GM21723 (cell line): ENCODE results near the gene SNRNP25.
"Not testable (repeated sequence)": the region's sequence is repeated elsewhere in the genome, so short reads cannot be mapped to it uniquely, and the experiment has no call there.

Experiments used
- ATAC-seq: cut with Tn5 transposase; IDR thresholded peaks from one replicate; pipeline ENCODE4 v1.9.1; 2021; ENCODE audit warnings: mild to moderate bottlenecking, moderate library complexity; ENCODE audit not compliant: unreplicated experiment

SNRNP25 gene

DNA sequence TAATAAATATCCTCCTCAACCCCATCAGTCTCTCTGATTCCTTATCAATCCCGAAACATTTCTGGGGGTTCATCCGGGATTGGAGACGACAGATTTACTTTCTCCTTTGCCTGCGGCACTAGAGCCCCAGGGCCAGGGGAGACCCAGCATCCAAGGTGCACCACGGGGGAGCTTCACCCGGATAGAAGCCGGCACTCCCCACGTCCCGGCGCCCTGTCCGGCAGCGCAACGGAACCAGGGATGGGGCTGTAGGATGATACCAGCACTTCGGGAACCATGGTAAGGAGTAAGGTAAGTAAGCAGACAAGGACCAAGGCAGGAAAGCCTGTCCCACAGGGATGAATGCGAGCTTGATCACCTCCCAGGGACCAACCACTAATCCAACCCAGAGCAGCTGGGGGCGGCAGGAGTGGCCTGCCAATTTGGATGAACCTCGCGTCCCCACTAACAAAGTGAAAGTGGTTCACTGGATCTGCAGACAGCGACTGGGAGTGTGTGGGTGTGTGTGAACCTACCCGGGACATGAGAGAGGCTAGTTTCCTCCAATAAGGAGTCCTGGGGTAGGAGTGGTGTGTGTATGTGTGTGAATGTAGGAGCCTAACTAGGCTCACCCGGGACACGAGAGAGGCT, 12.1 kb upstream of the SNRNP25 start:
- ATAC-seq = no peak

DNA sequence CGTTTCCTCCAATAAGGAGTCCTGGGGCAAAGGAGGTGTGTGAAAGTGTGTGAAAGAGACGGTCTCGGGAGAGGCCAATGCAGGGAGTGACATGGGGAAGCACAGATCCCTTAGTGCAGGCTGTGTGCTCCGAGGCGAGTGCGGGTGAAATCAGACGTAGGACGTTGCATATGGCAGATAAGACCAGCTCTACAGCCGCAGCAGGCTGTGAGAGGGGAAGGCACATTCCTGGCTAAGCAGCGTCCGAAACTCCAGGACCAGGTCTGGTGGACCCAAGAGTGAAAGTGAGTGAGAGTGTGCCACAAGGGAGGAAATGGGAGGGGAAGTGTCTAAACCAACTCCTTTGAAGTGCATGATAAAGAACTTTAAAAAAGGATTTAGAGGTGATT, 11.6 kb upstream of the SNRNP25 start:
- no peak for ATAC-seq

- no peak for ATAC-seq
These were observed 10.9 kb upstream of the SNRNP25 start for GRCh38 chr16:42691-43090.

- ATAC-seq = no peak
These were observed 10.3 kb upstream of the SNRNP25 start for GRCh38 chr16:43294-43693.

GRCh38 chr16:44655-45054, 9.0 kb upstream of the SNRNP25 start:
- no peak for ATAC-seq

- ATAC-seq = no peak
These were observed 8.2 kb upstream of the SNRNP25 start for GRCh38 chr16:45454-45853.

DNA sequence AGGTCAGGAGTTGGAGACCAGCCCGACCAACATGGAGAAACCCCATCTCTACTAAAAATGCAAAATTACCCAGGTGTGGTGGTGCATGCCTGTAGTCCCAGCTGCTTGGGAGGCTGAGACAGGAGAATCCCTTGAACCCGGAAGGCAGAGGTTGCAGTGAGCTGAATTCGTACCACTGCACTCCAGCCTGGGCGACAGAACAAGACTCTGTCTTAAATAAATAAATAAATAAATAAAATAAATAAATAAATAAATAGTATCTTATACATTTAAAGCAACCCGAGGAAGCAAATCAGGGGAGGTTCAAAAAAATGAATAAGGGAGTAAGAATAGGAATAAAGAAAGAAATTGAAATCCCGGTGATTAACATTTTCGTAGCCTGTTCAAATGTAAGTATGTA, 7.1 kb upstream of the SNRNP25 start:
- ATAC-seq = not testable (repeated sequence)

DNA sequence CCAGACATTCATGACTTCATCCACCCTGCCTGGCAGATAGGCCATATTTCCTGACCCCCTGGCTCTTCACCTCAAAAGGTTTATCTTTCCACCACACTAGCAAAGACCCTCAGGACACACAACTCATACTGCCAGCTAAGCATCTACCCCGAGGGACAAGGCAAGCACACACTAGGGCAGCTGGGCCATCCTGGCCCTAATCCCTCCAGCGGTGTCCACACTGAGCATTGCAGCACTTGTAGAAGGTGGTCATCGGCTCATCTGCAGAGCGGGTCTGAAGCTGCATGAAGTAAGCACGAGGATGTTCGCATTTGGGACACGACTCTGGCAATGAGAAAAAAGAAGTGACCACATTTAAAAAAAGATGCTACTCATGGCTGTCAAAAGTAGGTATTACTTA, 6.4 kb upstream of the SNRNP25 start:
- ATAC-seq = no peak

- no peak for ATAC-seq
These were observed 2.6 kb upstream of the SNRNP25 start for GRCh38 chr16:50769-51591.

GRCh38 chr16:54237-54581, 581 bp downstream of the SNRNP25 start:
- ATAC-seq = no peak

DNA sequence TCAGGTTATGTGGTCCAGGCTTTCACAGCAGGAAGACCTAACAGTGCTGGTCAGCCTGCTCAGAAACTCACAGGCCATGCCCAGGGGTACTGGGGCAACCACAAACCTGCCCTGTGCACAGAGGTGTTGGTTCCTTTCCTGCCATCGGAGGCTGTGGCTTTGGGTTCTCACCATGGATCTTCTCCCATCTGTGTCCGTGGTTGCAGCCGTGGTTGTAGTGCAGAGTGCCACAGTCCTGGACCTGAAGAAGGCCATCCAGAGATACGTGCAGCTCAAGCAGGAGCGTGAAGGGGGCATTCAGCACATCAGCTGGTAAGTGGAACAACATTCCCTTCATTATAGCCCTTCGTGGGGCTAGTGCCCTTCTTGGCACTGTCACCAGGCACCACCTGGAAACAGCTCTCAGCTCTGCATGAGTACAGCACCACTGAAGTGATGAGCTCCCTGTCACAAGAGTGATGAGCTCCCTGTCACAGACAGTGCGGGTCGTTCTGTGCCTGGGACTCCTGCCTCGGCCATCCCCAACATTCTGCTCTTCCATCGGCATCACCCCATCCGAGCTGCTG, 2.0 kb downstream of the SNRNP25 start:
- ATAC-seq = no peak

- ATAC-seq = no peak
These were observed 2.8 kb downstream of the SNRNP25 start for GRCh38 chr16:56231-56927.

DNA sequence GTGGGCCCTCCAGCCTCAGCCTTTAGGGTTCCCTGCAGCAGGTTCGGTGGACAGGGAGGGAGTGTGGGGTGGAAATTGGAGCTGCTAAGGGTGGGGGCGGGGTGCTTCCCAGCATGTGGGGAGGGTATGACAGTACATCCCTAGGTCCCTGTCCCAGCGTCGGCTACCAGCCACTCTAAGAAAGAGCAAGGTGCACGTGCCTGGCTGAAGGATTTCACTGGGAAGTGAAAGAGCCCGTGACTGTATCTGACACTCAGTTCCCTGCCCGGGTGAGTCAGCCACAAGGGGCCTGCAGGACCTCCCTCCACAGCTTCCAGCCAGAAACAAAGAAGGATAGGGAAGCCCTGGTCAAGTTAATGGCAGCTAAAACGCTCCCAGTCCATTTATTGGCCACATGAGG, 4.1 kb downstream of the SNRNP25 start:
- ATAC-seq = no peak

- no peak for ATAC-seq
These were observed 5.1 kb downstream of the SNRNP25 start for GRCh38 chr16:58491-59439.

- no peak for ATAC-seq
These were observed 5.9 kb downstream of the SNRNP25 start for GRCh38 chr16:59440-60059.

DNA sequence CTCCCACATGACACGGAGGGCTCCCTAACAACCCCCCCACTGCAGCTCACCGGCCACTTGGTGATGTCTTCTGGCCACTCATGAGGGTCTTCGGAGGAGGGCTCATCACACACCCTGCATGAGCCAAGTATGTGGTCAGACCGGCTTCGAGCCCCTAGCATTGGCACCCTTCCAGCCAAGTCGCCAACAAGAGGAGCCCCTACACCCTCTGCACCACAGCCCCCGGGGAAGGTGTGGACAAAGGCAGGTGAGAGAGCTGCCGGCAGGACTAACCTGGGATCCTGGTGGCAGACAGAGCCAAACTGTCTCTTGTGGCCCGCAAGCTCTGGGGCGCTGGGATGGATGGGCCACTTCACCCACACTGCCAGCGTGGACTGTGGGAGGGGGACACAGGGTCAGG, 6.5 kb downstream of the SNRNP25 start:
- ATAC-seq = no peak

- no peak for ATAC-seq
These were observed 7.6 kb downstream of the SNRNP25 start for GRCh38 chr16:60929-61878.

DNA sequence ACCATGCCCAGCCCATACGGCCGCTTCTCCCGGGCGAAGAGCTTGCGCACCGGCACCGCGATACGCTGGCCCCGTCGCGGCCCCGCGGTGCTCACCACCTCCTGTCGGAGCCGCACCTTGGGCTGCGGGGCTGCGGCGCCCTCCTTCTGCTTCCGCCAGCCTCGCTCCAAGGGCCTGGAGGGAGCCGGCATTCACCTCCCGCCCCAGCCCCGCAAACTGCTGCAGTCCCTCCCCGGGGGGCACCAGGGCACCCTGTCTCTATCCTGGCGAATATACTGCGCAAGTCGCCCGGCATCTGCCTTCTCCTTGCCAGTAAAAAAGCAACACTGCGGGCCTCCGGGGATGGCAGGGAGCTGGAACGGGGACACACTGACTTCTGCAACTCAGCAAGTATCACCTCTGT, 8.3 kb downstream of the SNRNP25 start:
- ATAC-seq = no peak

GRCh38 chr16:62283-62967, 8.8 kb downstream of the SNRNP25 start:
- no peak for ATAC-seq
